ENCODE data around the gene NTSR1.

Gene NTSR1

DNA sequence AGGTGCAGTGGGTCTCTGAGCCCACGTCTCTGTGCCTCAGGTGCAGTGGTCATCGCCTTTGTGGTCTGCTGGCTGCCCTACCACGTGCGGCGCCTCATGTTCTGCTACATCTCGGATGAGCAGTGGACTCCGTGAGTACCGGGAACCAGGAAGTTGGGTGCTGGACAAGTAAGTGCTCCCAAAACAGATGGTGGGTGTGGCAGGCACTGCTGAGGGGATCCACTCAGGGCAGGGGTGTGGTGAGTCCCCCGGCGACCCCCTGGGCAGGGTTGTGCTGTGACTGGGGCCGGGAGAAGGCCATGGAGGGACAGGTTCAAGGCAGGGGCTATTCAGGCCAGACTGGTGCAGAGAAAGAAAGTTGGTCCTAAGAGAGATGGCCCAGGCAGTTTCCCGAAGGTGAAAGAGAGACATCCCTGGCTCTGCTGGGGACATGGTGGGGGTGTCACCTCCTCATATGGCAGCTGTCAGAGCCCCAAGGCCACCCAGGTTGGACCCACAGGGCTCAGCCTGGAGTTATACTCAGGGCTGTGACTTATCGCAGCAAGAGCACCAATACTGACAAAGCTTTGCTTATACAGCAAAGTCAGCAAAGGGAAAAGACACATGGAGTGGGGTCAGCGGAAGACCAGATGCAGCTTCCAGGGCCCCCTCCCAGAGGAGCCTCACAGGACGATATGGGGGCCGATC is 49.7 kb downstream of the NTSR1 start:
- Histone ChIP-seq H3K79me2 (ENCODE audit: control insufficient read depth, low read length) (no peaks in the 10 kb centered on the region), H3K4me2 (ENCODE audit: low read length) (no peak overlapping the region), H3K4me3 (ENCODE audit: low read length) (no peak overlapping the region), H3K4me1 (ENCODE audit: control insufficient read depth, low read length) (no peaks in the 10 kb centered on the region), H3K9me3 (ENCODE audit: control insufficient read depth, insufficient read depth, low read length) (no peaks in the 10 kb centered on the region), H4K20me1 (ENCODE audit: control insufficient read depth, insufficient read depth, low read depth, low read length) (no peaks in the 10 kb centered on the region), H3K9me2 (replicated peaks; ENCODE audit: control insufficient read depth, low read length) (no peaks in the 10 kb centered on the region), H3K36me3 (ENCODE audit: control insufficient read depth, low read length) (no peaks in the 10 kb centered on the region), H3F3A (ENCODE audit: control insufficient read depth, insufficient read depth) (no peaks in the 10 kb centered on the region), H3K27ac (ENCODE audit: low read depth, low read length) (no peak overlapping the region), H3K27me3 (ENCODE audit: control insufficient read depth, low read length) (peaks cover 14% of the 10 kb centered on the region)
- TF ChIP-seq, protein P1, sequence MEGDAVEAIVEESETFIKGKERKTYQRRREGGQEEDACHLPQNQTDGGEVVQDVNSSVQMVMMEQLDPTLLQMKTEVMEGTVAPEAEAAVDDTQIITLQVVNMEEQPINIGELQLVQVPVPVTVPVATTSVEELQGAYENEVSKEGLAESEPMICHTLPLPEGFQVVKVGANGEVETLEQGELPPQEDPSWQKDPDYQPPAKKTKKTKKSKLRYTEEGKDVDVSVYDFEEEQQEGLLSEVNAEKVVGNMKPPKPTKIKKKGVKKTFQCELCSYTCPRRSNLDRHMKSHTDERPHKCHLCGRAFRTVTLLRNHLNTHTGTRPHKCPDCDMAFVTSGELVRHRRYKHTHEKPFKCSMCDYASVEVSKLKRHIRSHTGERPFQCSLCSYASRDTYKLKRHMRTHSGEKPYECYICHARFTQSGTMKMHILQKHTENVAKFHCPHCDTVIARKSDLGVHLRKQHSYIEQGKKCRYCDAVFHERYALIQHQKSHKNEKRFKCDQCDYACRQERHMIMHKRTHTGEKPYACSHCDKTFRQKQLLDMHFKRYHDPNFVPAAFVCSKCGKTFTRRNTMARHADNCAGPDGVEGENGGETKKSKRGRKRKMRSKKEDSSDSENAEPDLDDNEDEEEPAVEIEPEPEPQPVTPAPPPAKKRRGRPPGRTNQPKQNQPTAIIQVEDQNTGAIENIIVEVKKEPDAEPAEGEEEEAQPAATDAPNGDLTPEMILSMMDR (IDR thresholded peaks at IDR 0.05; ENCODE audit: low read depth, low read length, poor library complexity, severe bottlenecking), result no peak
- TF ChIP-seq EZH2phosphoT487 (IDR thresholded peaks at IDR 0.05; ENCODE audit: borderline replicate concordance, low read length), result no peak

DNA sequence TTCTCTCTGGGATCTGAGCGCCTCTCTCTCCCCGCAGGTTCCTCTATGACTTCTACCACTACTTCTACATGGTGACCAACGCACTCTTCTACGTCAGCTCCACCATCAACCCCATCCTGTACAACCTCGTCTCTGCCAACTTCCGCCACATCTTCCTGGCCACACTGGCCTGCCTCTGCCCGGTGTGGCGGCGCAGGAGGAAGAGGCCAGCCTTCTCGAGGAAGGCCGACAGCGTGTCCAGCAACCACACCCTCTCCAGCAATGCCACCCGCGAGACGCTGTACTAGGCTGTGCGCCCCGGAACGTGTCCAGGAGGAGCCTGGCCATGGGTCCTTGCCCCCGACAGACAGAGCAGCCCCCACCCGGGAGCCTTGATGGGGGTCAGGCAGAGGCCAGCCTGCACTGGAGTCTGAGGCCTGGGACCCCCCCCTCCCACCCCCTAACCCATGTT is 51.4 kb downstream of the NTSR1 start:
- Histone ChIP-seq H3K9me3 (ENCODE audit: control insufficient read depth, insufficient read depth, low read length) (no peaks in the 10 kb centered on the region), H3K79me2 (ENCODE audit: control insufficient read depth, low read length) (no peaks in the 10 kb centered on the region), H3K9me2 (replicated peaks; ENCODE audit: control insufficient read depth, low read length) (no peaks in the 10 kb centered on the region), H3K4me2 (ENCODE audit: low read length) (no peak overlapping the region), H3K27me3 (ENCODE audit: control insufficient read depth, low read length) (peaks cover 14% of the 10 kb centered on the region), H4K20me1 (ENCODE audit: control insufficient read depth, insufficient read depth, low read depth, low read length) (no peaks in the 10 kb centered on the region), H3F3A (ENCODE audit: control insufficient read depth, insufficient read depth) (no peaks in the 10 kb centered on the region), H3K4me3 (ENCODE audit: low read length) (no peak overlapping the region), H3K4me1 (ENCODE audit: control insufficient read depth, low read length) (no peaks in the 10 kb centered on the region), H3K36me3 (ENCODE audit: control insufficient read depth, low read length) (no peaks in the 10 kb centered on the region), H3K27ac (ENCODE audit: low read depth, low read length) (no peak overlapping the region)
- no peak for TF ChIP-seq EZH2phosphoT487 (IDR thresholded peaks at IDR 0.05; ENCODE audit: borderline replicate concordance, low read length)
- TF ChIP-seq, protein P1 (IDR thresholded peaks at IDR 0.05; ENCODE audit: low read depth, low read length, poor library complexity, severe bottlenecking), result no peak

DNA sequence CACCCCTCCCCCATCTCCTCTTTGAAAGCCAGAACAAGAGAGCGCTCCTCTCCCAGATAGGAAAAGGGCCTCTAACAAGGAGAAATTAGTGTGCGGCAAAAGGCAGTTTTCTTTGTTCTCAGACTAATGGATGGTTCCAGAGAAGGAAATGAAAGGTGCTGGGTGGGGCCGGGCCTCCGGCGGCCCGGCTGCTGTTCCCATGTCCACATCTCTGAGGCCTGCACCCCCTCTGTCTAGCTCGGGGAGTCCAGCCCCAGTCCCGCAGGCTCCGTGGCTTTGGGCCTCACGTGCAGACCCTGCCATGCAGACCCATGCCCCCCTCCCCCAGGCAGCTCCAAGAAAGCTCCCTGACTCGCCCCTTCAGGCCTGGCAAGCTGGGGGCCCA is 51.8 kb downstream of the NTSR1 start:
- H3K9me2 ChIP-seq (replicated peaks; ENCODE audit: control insufficient read depth, low read length), result no peaks in the 10 kb centered on the region
- no peaks in the 10 kb centered on the region for H3K36me3 ChIP-seq (ENCODE audit: control insufficient read depth, low read length)
- no peak overlapping the region for H3K27ac ChIP-seq (ENCODE audit: low read depth, low read length)
- no peak overlapping the region for H3K4me3 ChIP-seq (ENCODE audit: low read length)
- no peaks in the 10 kb centered on the region for H3F3A ChIP-seq (ENCODE audit: control insufficient read depth, insufficient read depth)
- no peaks in the 10 kb centered on the region for H3K4me1 ChIP-seq (ENCODE audit: control insufficient read depth, low read length)
- peaks cover 14% of the 10 kb centered on the region for H3K27me3 ChIP-seq (ENCODE audit: control insufficient read depth, low read length)
- H4K20me1 ChIP-seq (ENCODE audit: control insufficient read depth, insufficient read depth, low read depth, low read length), result no peaks in the 10 kb centered on the region
- H3K4me2 ChIP-seq (ENCODE audit: low read length), result no peak overlapping the region
- TF ChIP-seq EZH2phosphoT487 (IDR thresholded peaks at IDR 0.05; ENCODE audit: borderline replicate concordance, low read length), result no peak
- TF ChIP-seq, protein P1 (IDR thresholded peaks at IDR 0.05; ENCODE audit: low read depth, low read length, poor library complexity, severe bottlenecking), result no peak
- no peaks in the 10 kb centered on the region for H3K9me3 ChIP-seq (ENCODE audit: control insufficient read depth, insufficient read depth, low read length)
- no peaks in the 10 kb centered on the region for H3K79me2 ChIP-seq (ENCODE audit: control insufficient read depth, low read length)

All from DOHH2 (cell line).